Smooth muscle cell (in vitro differentiated cells): ENCODE measurements around the gene CTSA. TPM values are rescaled to one million over a fixed set of nuclear protein-coding genes. Genes with fewer than 3 reads are reported as not detected.

Experiments
- DNase-seq: peaks from one replicate; lab custom pipeline; 2025; ENCODE audit not compliant: unreplicated experiment; lab: John Stamatoyannopoulos, UW
- H2AFZ ChIP-seq: fragments of 200-600 bp; sonication (generic); 2 replicates; pipeline ENCODE4 v1.6.0; 2016; ENCODE audit warnings: antibody characterized with exemption, low read depth, mild to moderate bottlenecking
- H3F3A ChIP-seq: fragments of 200-600 bp; sonication (generic); 2 replicates; pipeline ENCODE4 v1.6.0; 2017; ENCODE audit warnings: antibody characterized with exemption, low read depth
- H3K27ac ChIP-seq: fragments of 200-600 bp; sonication (generic); 2 replicates; pipeline ENCODE4 v1.5.1; 2016; ENCODE audit warnings: low read depth, mild to moderate bottlenecking
- H3K27me3 ChIP-seq: fragments of 200-600 bp; sonication (generic); 2 replicates; pipeline ENCODE4 v1.6.1; 2016; ENCODE audit warnings: low read depth, mild to moderate bottlenecking
- H3K36me3 ChIP-seq: fragments of 200-600 bp; sonication (generic); 2 replicates; pipeline ENCODE4 v1.5.1; 2016; ENCODE audit warnings: low read depth
- H3K4me1 ChIP-seq: fragments of 200-600 bp; sonication (generic); 2 replicates; pipeline ENCODE4 v1.5.1; 2016; ENCODE audit warnings: low read depth
- H3K4me2 ChIP-seq: fragments of 200-600 bp; sonication (generic); 2 replicates; pipeline ENCODE4 v1.6.0; 2016; ENCODE audit warnings: mild to moderate bottlenecking
- H3K4me3 ChIP-seq: fragments of 200-600 bp; sonication (generic); 2 replicates; pipeline ENCODE4 v1.5.1; 2016; ENCODE audit warnings: mild to moderate bottlenecking
- H3K79me2 ChIP-seq: fragments of 200-600 bp; sonication (generic); 2 replicates; pipeline ENCODE4 v1.6.0; 2016; ENCODE audit warnings: low read depth, mild to moderate bottlenecking
- H3K9ac ChIP-seq: fragments of 200-600 bp; sonication (generic); 2 replicates; pipeline ENCODE4 v1.6.0; 2016; ENCODE audit warnings: low read depth
- H3K9me3 ChIP-seq: fragments of 200-600 bp; sonication (generic); replicated peaks from 2 replicates; pipeline ENCODE4 v1.5.1; 2016; ENCODE audit warnings: low read depth
- H4K20me1 ChIP-seq: fragments of 200-600 bp; sonication (generic); 2 replicates; pipeline ENCODE4 v1.6.0; 2016; ENCODE audit warnings: low read depth
- WGBS: methylation state at CpG from one replicate; pipeline ENCODE4 v1.1.7; 2016; ENCODE audit warnings: low lambda C conversion rate; 5-methylcytosine and 5-hydroxymethylcytosine counted together
- polyA plus RNA-seq: library from polyadenylated mRNA; unstranded; fragments of >200 nt; fragmentation: Nextera tagmentation; extraction: Ambion mirVana; gene quantifications from 2 replicates; pipeline ENCODE4 v1.2.1, GENCODE V29; 2016
- total RNA-seq: library from RNA; depleted of rRNA; stranded (reverse); fragments of >200 nt; gene quantifications from 2 replicates; pipeline ENCODE4 v1.2.3, GENCODE V29; 2014
- TF ChIP-seq, protein P1 (sequence below): fragments of 200-600 bp; sonication (generic); IDR thresholded peaks from 2 replicates; pipeline ENCODE4 v1.5.1; 2017; ENCODE audit warnings: borderline replicate concordance, mild to moderate bottlenecking, antibody characterized with exemption; ENCODE audit not compliant: insufficient read depth, poor library complexity, severe bottlenecking

CTSA gene
- total and polyA plus RNA-seq, 2 experiments from 2014 or later: 74.8 to 132 TPM

DNA sequence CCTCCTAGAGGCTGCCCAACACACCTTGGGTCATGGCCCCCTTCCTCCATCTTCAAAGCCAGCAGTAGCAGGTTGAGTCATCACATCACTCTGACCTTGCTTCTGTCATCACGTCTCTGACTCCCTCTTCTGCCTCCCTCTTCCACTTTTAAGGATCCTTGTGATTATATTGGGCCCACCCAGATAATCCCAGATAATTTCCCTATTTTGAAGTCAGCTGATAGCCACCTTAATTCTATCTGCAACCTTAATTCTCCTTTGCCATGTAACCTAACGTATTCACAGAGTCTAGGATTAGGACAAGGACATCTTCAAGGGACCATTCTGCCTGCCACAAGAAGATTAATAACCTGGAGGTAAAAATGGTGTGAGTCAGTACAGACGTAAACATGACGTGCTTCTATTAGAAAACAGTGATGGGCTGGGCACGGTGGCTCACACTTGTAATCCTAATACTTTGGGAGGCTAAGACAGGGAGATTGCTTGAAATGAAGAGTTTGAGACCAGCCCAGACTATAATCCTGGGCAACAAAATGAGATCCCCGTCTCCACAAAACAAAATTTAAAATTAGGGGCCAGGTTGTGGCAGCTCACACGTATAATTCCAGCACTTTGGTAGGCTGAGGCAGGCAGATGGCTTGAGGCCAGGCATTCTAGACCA, 30.4 kb upstream of the CTSA start:
- H3K4me1 ChIP-seq: peaks cover 13% of the 10 kb centered on the region
- TF ChIP-seq, protein P1, sequence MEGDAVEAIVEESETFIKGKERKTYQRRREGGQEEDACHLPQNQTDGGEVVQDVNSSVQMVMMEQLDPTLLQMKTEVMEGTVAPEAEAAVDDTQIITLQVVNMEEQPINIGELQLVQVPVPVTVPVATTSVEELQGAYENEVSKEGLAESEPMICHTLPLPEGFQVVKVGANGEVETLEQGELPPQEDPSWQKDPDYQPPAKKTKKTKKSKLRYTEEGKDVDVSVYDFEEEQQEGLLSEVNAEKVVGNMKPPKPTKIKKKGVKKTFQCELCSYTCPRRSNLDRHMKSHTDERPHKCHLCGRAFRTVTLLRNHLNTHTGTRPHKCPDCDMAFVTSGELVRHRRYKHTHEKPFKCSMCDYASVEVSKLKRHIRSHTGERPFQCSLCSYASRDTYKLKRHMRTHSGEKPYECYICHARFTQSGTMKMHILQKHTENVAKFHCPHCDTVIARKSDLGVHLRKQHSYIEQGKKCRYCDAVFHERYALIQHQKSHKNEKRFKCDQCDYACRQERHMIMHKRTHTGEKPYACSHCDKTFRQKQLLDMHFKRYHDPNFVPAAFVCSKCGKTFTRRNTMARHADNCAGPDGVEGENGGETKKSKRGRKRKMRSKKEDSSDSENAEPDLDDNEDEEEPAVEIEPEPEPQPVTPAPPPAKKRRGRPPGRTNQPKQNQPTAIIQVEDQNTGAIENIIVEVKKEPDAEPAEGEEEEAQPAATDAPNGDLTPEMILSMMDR: no peak
- H3K27me3 ChIP-seq: no peaks in the 10 kb centered on the region
- no peaks in the 10 kb centered on the region for H3K36me3 ChIP-seq
- no peaks in the 10 kb centered on the region for H3F3A ChIP-seq
- no peak for DNase-seq
- 76% methylated on average over 7 of the region's 7 CpGs for WGBS
- H3K4me3 ChIP-seq: no peak overlapping the region
- no peaks in the 10 kb centered on the region for H4K20me1 ChIP-seq
- no peak overlapping the region for H3K4me2 ChIP-seq
- H2AFZ ChIP-seq: no peak overlapping the region
- peaks cover 21% of the 10 kb centered on the region for H3K79me2 ChIP-seq
- H3K9me3 ChIP-seq: no peaks in the 10 kb centered on the region
- no peak overlapping the region for H3K9ac ChIP-seq
- H3K27ac ChIP-seq: no peak overlapping the region

DNA sequence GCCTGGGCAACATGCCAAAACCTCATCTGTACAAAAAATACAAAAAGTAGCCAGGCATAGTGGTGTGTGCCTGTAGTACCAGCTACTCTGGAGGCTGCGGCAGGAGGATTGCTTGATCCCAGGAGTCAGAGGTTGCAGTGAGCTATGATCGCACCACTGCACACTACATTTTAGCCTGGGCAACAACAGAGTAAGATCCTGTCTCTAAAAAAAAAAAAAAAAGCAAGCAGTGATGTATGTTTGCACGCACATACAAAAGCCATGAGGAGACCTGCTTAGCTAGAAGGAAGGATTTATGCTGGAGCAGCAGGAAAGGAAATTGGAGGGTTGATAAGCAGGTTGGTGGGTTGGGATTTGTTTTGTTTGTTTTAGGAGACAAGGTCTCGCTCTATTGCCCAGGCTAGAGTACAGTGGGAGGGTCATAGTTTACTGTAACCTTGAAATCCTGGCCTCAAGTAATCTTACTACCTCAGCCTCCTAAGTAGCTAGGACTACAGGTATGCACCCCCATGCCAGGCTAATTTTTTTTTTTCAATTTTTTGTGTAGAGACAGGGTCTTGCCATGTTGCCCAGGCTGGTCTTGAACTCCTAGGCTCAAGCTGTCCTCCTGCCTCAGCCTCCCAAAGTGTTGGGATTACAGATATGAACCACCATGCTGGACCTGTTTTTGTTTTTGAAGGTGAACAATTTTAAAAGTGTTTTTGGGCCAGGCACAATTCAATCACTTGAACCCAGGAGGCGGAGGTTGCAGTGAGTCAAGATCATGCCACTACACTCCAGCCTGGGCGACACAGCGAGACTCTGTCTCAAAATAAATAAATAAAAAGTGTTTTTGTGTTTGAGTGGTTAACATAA, 29.7 kb upstream of the CTSA start:
- Histone ChIP-seq H3K9ac (no peak overlapping the region), H2AFZ (no peak overlapping the region), H3K27ac (no peak overlapping the region), H3K36me3 (no peaks in the 10 kb centered on the region), H3K79me2 (peaks cover 13% of the 10 kb centered on the region), H3F3A (no peaks in the 10 kb centered on the region), H4K20me1 (no peaks in the 10 kb centered on the region), H3K4me3 (no peak overlapping the region), H3K9me3 (no peaks in the 10 kb centered on the region), H3K4me1 (peaks cover 9% of the 10 kb centered on the region), H3K4me2 (no peak overlapping the region), H3K27me3 (no peaks in the 10 kb centered on the region)
- WGBS: 97% methylated on average over 7 of the region's 7 CpGs
- TF ChIP-seq, protein P1: no peak
- DNase-seq: no peak

DNA sequence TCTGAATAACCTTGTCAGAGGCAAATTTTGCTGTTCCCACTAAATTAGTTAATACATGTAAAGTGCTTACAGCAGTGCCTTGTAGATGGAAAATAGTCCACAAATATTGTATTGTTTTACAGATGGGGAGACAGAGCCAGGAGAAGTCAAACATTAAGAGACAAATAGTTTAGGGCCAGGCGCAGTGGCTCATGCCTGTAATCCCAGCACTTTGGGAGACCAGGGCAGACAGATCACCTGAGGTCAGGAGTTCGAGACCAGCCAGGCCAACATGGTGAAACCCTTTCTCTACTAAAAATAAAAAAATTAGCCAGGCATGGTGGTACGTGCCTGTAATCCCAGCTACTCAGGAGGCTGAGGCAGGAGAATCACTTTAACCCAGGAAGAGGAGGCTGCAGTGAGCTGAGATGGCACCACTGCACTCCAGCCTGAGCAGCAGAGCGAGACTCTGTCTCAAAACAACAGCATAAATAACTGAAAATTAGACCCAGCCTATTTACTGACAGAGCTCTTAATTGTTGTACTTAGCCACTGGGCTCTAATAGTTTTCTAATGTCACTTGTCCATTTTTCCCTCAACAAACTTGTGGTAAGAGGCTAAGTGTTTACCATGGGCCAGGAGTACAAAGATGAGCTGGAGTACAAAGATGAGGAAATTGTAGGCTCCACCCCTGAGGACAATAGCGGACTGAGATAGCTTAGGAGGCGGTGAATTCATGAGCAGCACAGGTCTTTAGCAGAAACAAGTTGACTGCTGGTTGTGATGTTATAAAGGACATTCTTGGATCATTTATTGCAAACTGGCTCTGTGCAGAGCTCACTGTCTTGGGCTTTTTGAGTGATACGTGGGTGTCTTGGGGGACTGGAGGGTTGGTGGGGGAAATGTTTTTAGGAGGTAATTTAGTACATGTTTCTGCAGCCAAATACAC, 27.3 kb upstream of the CTSA start:
- Histone ChIP-seq H3K9ac (no peak overlapping the region), H3K27me3 (no peaks in the 10 kb centered on the region), H3K36me3 (no peaks in the 10 kb centered on the region), H3K79me2 (peaks cover 2% of the 10 kb centered on the region), H3F3A (no peaks in the 10 kb centered on the region), H3K4me1 (no peaks in the 10 kb centered on the region), H3K4me3 (no peak overlapping the region), H4K20me1 (no peaks in the 10 kb centered on the region), H3K27ac (no peak overlapping the region), H2AFZ (no peak overlapping the region), H3K9me3 (no peaks in the 10 kb centered on the region), H3K4me2 (no peak overlapping the region)
- WGBS: 94% methylated on average over 7 of the region's 7 CpGs
- TF ChIP-seq, protein P1: no peak
- no peak for DNase-seq
